CD8-positive, alpha-beta memory T cell (primary cell): ENCODE data around the gene TTLL10. TPM values are rescaled to one million over a fixed set of nuclear protein-coding genes. Genes with fewer than 3 reads are reported as not detected.

Experiments used
- CTCF ChIA-PET: fragments of 350-600 bp; sonication (Branson Sonifier 250); formaldehyde crosslinking; loops from one replicate; lab custom pipeline; 2021; ENCODE audit warnings: antibody characterized with exemption; lab: Charles Lee
- POLR2A ChIA-PET: fragments of 350-600 bp; sonication (Branson Sonifier 250); formaldehyde crosslinking; loops from one replicate; lab custom pipeline; 2021; ENCODE audit warnings: antibody characterized with exemption; lab: Charles Lee
- DNase-seq, 5 donors: peaks; one replicate each; pipeline versions ENCODE4 v3.0.0 to v3.0.0-alpha.2; 2020 to 2022; ENCODE audit warnings: mixed read lengths in 1 of 5
- H3K27ac ChIP-seq: one replicate; pipeline ENCODE4 v1.7.0; 2013; ENCODE audit warnings: low read depth, mild to moderate bottlenecking, low read length, moderate library complexity
- H3K27me3 ChIP-seq: 2 replicates; pipeline ENCODE4 v1.7.0; 2013; ENCODE audit warnings: low read length, mild to moderate bottlenecking; ENCODE audit not compliant: insufficient read depth, poor library complexity, severe bottlenecking
- H3K36me3 ChIP-seq: 2 replicates; pipeline ENCODE4 v1.7.0; 2013; ENCODE audit warnings: mild to moderate bottlenecking, low read length, moderate library complexity; ENCODE audit not compliant: insufficient read depth
- H3K4me1 ChIP-seq: 2 replicates; pipeline ENCODE4 v1.7.0; 2013; ENCODE audit warnings: mild to moderate bottlenecking, low read length, moderate library complexity; ENCODE audit not compliant: insufficient read depth
- H3K4me3 ChIP-seq: 2 replicates; pipeline ENCODE4 v1.7.0; 2013; ENCODE audit warnings: mild to moderate bottlenecking, low read length
- H3K9me3 ChIP-seq: 2 replicates; pipeline ENCODE4 v1.7.0; 2013; ENCODE audit warnings: mild to moderate bottlenecking, low read length
- H3K27ac Mint-ChIP-seq, 8 donors: one replicate each; pipeline ENCODE4 v1.8.0; 2020 to 2021; ENCODE audit warnings: mixed read lengths in 8 of 8, mild to moderate bottlenecking in 6 of 8, inconsistent platforms in 3 of 8, moderate library complexity in 3 of 8
- H3K27me3 Mint-ChIP-seq, 2 donors: one replicate each; pipeline ENCODE4 v1.8.0; 2020 to 2021; ENCODE audit warnings: mixed read lengths in 2 of 2, mild to moderate bottlenecking in 1 of 2, moderate library complexity in 1 of 2
- H3K36me3 Mint-ChIP-seq, 3 donors: one replicate each; pipeline ENCODE4 v1.8.0; 2020 to 2021; ENCODE audit warnings: mixed read lengths in 3 of 3, inconsistent platforms in 1 of 3, mild to moderate bottlenecking in 1 of 3
- H3K4me1 Mint-ChIP-seq, 3 donors: one replicate each; pipeline ENCODE4 v1.8.0; 2020 to 2021; ENCODE audit warnings: mixed read lengths in 3 of 3, inconsistent platforms in 1 of 3, mild to moderate bottlenecking in 1 of 3
- H3K4me3 Mint-ChIP-seq, 7 donors: one replicate each; pipeline ENCODE4 v1.8.0; 2020 to 2021; ENCODE audit warnings: mixed read lengths in 7 of 7, mild to moderate bottlenecking in 6 of 7, moderate library complexity in 4 of 7, inconsistent platforms in 2 of 7
- H3K9me3 Mint-ChIP-seq, 5 donors: one replicate each; pipeline ENCODE4 v1.8.0; 2020 to 2022; ENCODE audit warnings: mixed read lengths in 5 of 5, mild to moderate bottlenecking in 3 of 5, moderate library complexity in 2 of 5, inconsistent platforms in 1 of 5
- polyA plus RNA-seq: library from polyadenylated mRNA; unstranded; fragments of 300-500 nt; fragmentation: Illumina TruSeq; gene quantifications from one replicate; pipeline ENCODE4 v1.2.3, GENCODE V29; 2021
- total RNA-seq, 2 experiments: library from RNA; stranded (reverse); gene quantifications; one replicate each; pipeline ENCODE4 v1.2.3, GENCODE V29; 2021

Gene TTLL10
- total and polyA plus RNA-seq, 3 experiments from 2014 or later, result not detected

DNA sequence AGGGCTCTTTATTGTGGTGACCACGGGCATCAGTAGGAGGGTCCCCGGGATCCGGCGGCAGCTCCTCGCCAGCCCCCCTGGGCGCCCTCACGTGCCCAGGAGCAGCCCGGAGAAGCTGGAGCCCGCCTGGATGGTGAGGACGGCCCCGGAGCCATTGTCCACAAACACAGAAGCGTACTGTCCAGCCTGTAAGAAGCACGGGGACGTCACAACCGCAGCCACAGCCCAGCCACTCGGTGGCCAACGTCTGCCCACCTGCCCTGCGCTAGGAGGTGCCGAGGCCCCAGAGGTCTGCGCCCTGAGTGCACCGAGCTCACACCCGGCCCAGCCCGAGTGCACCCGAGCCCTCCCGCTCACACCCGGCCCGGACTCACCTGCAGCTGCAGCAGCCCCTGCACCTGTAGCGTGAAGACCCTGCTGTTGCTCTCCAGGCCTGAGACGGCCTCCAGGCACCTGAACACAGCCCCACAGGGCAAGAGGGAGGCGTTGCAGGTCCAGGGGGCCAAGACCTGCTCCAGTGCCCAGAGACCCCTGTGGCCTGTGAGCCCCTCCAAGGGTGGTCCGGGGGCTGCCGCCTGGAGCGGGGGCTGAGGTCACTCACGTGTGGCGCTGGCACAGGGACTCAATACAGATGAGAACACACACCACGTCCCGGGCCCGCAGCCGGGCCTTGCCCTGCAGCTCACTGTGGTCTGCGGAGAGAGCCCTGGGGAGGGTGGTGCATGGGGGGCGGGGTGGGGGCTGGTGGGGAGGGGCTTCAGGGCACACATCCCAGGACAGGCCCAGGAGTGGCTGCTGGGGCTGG is 69.0 kb downstream of the TTLL10 start:
- H3K27me3 ChIP-seq, result peaks cover 3% of the 10 kb centered on the region
- no peaks in the 10 kb centered on the region for H3K9me3 Mint-ChIP-seq
- H3K4me1 Mint-ChIP-seq, result no peaks in the 10 kb centered on the region
- POLR2A ChIA-PET, result no interaction called here
- no peak overlapping the region for H3K4me3 Mint-ChIP-seq
- no peaks in the 10 kb centered on the region for H3K9me3 ChIP-seq
- DNase-seq, result no peak
- H3K27me3 Mint-ChIP-seq, result peaks cover 0 to 3% of the 10 kb centered on the region in 2 donors
- no peak overlapping the region for H3K27ac ChIP-seq
- H3K4me3 ChIP-seq, result no peak overlapping the region
- H3K36me3 ChIP-seq, result no peaks in the 10 kb centered on the region
- H3K36me3 Mint-ChIP-seq, result no peaks in the 10 kb centered on the region
- H3K4me1 ChIP-seq, result no peaks in the 10 kb centered on the region
- no peak overlapping the region for H3K27ac Mint-ChIP-seq
- CTCF ChIA-PET, result no interaction called here

- peaks cover 0 to 3% of the 10 kb centered on the region in 2 donors for H3K27me3 Mint-ChIP-seq
- H3K27ac Mint-ChIP-seq, result no peak overlapping the region
- H3K4me1 Mint-ChIP-seq, result no peaks in the 10 kb centered on the region
- Histone ChIP-seq H3K27me3 (peaks cover 3% of the 10 kb centered on the region), H3K36me3 (no peaks in the 10 kb centered on the region), H3K9me3 (no peaks in the 10 kb centered on the region), H3K4me3 (no peak overlapping the region), H3K4me1 (no peaks in the 10 kb centered on the region), H3K27ac (no peak overlapping the region)
- POLR2A ChIA-PET, result no interaction called here
- no peaks in the 10 kb centered on the region for H3K36me3 Mint-ChIP-seq
- CTCF ChIA-PET, result no interaction called here
- H3K9me3 Mint-ChIP-seq, result no peaks in the 10 kb centered on the region
- no peak for DNase-seq
- H3K4me3 Mint-ChIP-seq, result no peak overlapping the region
These were observed 69.6 kb downstream of the TTLL10 start for GRCh38 chr1:1243266-1243660.

GRCh38 chr1:1243807-1244191 is 70.1 kb downstream of the TTLL10 start:
- no peaks in the 10 kb centered on the region for H3K4me1 Mint-ChIP-seq
- no peak overlapping the region for H3K4me3 ChIP-seq
- peaks cover 3% of the 10 kb centered on the region for H3K27me3 ChIP-seq
- H3K9me3 ChIP-seq, result no peaks in the 10 kb centered on the region
- DNase-seq, result no peak
- H3K4me1 ChIP-seq, result no peaks in the 10 kb centered on the region
- no peak overlapping the region for H3K27ac Mint-ChIP-seq
- POLR2A ChIA-PET, result no interaction called here
- H3K4me3 Mint-ChIP-seq, result no peak overlapping the region
- CTCF ChIA-PET, result no interaction called here
- peaks cover 0 to 2% of the 10 kb centered on the region in 2 donors for H3K27me3 Mint-ChIP-seq
- H3K36me3 ChIP-seq, result no peaks in the 10 kb centered on the region
- no peaks in the 10 kb centered on the region for H3K9me3 Mint-ChIP-seq
- H3K27ac ChIP-seq, result no peak overlapping the region
- no peaks in the 10 kb centered on the region for H3K36me3 Mint-ChIP-seq

DNA sequence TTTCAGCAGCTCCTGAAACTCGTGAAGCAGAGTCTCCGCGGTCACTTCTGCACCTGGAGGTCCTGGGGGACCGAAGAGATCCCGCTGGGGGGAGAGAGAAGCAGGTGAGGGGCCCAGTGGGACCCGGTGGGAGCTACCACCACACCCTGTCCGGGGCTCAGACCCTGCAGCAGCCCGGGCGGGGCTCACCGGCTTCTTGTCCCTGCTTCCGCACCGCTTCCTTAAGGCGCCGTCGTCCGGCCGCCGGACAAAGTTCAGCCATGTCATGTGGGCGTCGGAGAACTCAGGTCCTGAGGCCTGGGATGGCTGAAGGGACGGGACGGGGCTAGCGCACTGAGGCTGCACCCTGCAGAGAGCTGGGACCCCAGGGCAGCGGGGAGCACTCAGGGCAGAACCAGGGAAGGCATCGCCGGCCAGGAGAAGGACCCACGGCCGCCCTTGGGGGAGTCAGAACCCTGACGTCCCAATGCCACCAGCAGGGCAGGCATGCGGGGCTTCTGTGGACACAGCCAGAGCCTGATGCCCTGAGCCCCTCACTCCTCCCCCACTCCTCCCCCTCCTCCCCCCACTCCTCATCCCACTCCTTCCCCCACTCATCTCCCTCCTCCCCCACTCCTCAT is 70.6 kb downstream of the TTLL10 start:
- DNase-seq, result no peak
- H3K27ac Mint-ChIP-seq, result no peak overlapping the region
- Histone ChIP-seq H3K27ac (no peak overlapping the region), H3K4me3 (no peak overlapping the region), H3K4me1 (no peaks in the 10 kb centered on the region), H3K27me3 (peaks cover 3% of the 10 kb centered on the region), H3K36me3 (no peaks in the 10 kb centered on the region), H3K9me3 (no peaks in the 10 kb centered on the region)
- H3K4me1 Mint-ChIP-seq, result no peaks in the 10 kb centered on the region
- H3K27me3 Mint-ChIP-seq, result peaks cover 0 to 1% of the 10 kb centered on the region in 2 donors
- no peaks in the 10 kb centered on the region for H3K9me3 Mint-ChIP-seq
- POLR2A ChIA-PET, result no interaction called here
- CTCF ChIA-PET, result no interaction called here
- no peaks in the 10 kb centered on the region for H3K36me3 Mint-ChIP-seq
- H3K4me3 Mint-ChIP-seq, result no peak overlapping the region

- Mint-ChIP-seq H3K9me3 (no peaks in the 10 kb centered on the region), H3K4me1 (peaks cover 0 to 5% (median 3%) of the 10 kb centered on the region in 3 donors), H3K27ac (no peak overlapping the region), H3K36me3 (no peaks in the 10 kb centered on the region), H3K27me3 (peaks cover 0 to 1% of the 10 kb centered on the region in 2 donors), H3K4me3 (peak overlapping the region in 1 of 7 donors; percentile 54)
- Histone ChIP-seq H3K4me1 (peaks cover under 1% of the 10 kb centered on the region), H3K27ac (no peak overlapping the region), H3K4me3 (no peak overlapping the region), H3K9me3 (no peaks in the 10 kb centered on the region), H3K36me3 (no peaks in the 10 kb centered on the region), H3K27me3 (peaks cover 3% of the 10 kb centered on the region)
- no peak for DNase-seq
- ChIA-PET CTCF (no interaction called here), POLR2A (no interaction called here)
These were observed 71.6 kb downstream of the TTLL10 start for GRCh38 chr1:1245178-1245816.

- Mint-ChIP-seq H3K36me3 (no peaks in the 10 kb centered on the region), H3K27me3 (peaks cover 0 to 1% of the 10 kb centered on the region in 2 donors), H3K9me3 (no peaks in the 10 kb centered on the region), H3K4me1 (peaks cover 1 to 11% (median 10%) of the 10 kb centered on the region in 3 donors), H3K4me3 (no peak overlapping the region), H3K27ac (no peak overlapping the region)
- H3K27me3 ChIP-seq, result peaks cover 3% of the 10 kb centered on the region
- DNase-seq, result no peak
- H3K9me3 ChIP-seq, result no peaks in the 10 kb centered on the region
- POLR2A ChIA-PET, result no interaction called here
- H3K4me1 ChIP-seq, result peaks cover 8% of the 10 kb centered on the region
- CTCF ChIA-PET, result no interaction called here
- no peak overlapping the region for H3K27ac ChIP-seq
- no peak overlapping the region for H3K4me3 ChIP-seq
- H3K36me3 ChIP-seq, result no peaks in the 10 kb centered on the region
These were observed 72.3 kb downstream of the TTLL10 start for GRCh38 chr1:1245817-1246576.

DNA sequence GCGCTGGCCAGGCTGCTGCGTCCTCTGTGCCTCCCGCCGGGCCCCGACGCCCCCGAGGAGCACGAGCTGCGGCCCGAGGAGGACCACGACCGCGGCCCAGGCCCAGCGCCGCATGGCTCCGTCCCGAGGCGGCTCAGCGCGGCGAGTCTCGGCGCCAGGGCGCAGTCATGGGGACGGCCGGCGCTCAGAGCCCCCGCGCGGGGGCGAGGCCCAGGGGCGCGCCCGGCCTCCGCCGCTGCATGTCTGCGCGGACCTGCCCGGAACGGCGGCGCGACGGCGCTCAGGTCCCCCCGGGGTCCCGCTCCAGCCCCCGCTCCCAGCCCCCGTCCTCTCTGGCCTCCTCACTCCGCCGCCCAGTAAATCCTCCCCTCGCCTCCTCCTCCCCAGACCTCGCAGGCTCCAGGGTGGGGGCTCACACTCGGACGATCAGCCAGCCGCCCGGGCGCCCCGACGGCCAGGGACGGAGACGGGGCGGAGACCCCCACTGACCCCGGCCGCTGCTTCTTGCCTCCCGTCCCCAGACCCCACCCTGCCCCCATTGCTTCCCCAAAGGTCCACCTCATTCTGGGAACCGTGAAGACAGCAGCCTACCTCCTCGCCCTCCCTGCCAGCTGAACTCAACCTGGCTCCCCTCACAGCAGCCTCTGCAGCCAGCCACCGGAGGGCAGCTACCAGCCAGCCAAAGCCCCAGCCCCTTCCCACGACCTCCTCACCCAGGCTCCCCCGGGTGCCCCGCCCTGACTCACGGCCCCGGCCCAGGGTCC is 73.1 kb downstream of the TTLL10 start, which contains the start of gene C1QTNF12:
TSS of gene C1QTNF12 (minus strand) at position 146 of the 764 bp plus-strand sequence. CDS start at position 114, 32 bp downstream.
- no peak within 1 kb of the TSS for H3K4me3 ChIP-seq
- peaks cover 13% of the 10 kb centered on the region for H3K4me1 ChIP-seq
- Mint-ChIP-seq H3K4me1 (peaks cover 3 to 14% (median 13%) of the 10 kb centered on the region in 3 donors), H3K27me3 (peaks cover 0 to 1% of the 10 kb centered on the region in 2 donors), H3K36me3 (no peaks in the 10 kb centered on the region), H3K4me3 (no peak within 1 kb of the TSS), H3K27ac (no peak within 1 kb of the TSS), H3K9me3 (no peaks in the 10 kb centered on the region)
- no peaks in the 10 kb centered on the region for H3K9me3 ChIP-seq
- H3K27ac ChIP-seq, result no peak within 1 kb of the TSS
- no peak for DNase-seq
- ChIA-PET POLR2A (interaction anchor here (0.6 kb wide), 1 partner anchor 106 kb away, joined by 4 read pairs; no protein-coding TSS in a partner anchor), CTCF (no interaction called here)
- peaks cover 3% of the 10 kb centered on the region for H3K27me3 ChIP-seq
- no peaks in the 10 kb centered on the region for H3K36me3 ChIP-seq
